ENCODE measurements around the gene SERPINA5. TPM values are rescaled to one million over a fixed set of nuclear protein-coding genes. Genes with fewer than 3 reads are reported as not detected.

SERPINA5 gene
- total and polyA plus RNA-seq, 2 of the 13 experiments (the other 11 are each of a cell fraction or from before 2014, with no cell fraction given) = 449 to 498 TPM

- TF ChIP-seq SNAPC4 (CRISPR knock-in tag; IDR thresholded peaks at IDR 0.05) (no peak), RBM39 (IDR thresholded peaks at IDR 0.05; ENCODE audit: low read depth, low read length, poor library complexity, severe bottlenecking) (peak; percentile 2), RBM22 (optimal IDR thresholded peaks at IDR 0.05; ENCODE audit: low read length) (peak; percentile 97), POLR2AphosphoS5 (IDR thresholded peaks at IDR 0.05; ENCODE audit: low read depth, low read length) (peak; percentile 1; the same call in 1 of the 2 replicates), ATF7 (IDR thresholded peaks at IDR 0.05) (no peak), ATF7 (CRISPR knock-in tag; IDR thresholded peaks at IDR 0.05) (0 out of 2 replicates have a peak, but pooled peaks have one; percentile 29), ZC3H13 (CRISPR knock-in tag; IDR thresholded peaks at IDR 0.05) (0 out of 2 replicates have a peak, but pooled peaks have one; percentile 71), SAP130 (CRISPR knock-in tag; IDR thresholded peaks at IDR 0.05; ENCODE audit: low read depth) (no peak), ZNF768 (CRISPR knock-in tag; IDR thresholded peaks at IDR 0.05) (0 out of 2 replicates have a peak, but pooled peaks have one; percentile 9), PLRG1 (conservative IDR thresholded peaks at IDR 0.05) (no peak), ZNF280D (CRISPR knock-in tag; IDR thresholded peaks at IDR 0.05) (no peak), ZNF225 (CRISPR knock-in tag; IDR thresholded peaks at IDR 0.05) (0 out of 2 replicates have a peak, but pooled peaks have one; percentile 22)
These were observed 34.8 kb downstream of the SERPINA5 start (continued) for GRCh38 chr14:94615823-94616570.
